Measurements from ENCODE around the gene MTMR2. TPM values are rescaled to one million over a fixed set of nuclear protein-coding genes. Genes with fewer than 3 reads are reported as not detected.

Gene MTMR2
- total RNA-seq, 8 experiments from 2014 or later, result 20.1 to 47.8 (median 38.3) TPM

DNA sequence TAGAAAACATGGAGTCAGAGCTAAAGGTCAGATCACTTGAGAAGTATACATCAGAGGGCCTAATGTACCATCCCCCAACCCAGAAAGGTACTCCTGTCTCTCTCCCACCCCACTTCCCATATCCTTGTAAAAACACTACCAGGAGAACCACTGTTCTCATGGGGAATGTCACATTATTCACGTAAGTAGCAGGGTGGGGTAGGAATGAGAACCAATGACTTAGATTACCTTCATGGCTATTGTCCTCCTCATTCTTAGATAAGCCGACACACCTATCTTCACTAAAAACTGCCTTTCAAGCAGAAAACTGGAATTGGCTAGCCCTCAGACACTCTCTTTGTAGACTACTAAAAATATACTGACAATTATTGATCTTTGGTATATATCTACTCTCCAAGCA lies 70.0 kb downstream of the MTMR2 start:
- no peak for ATAC-seq (replicated peaks in 6 of 8)
- WGBS, 10 experiments, result 49 to 100% (median 89%) methylated on average over 1 to 2 of the region's 2 CpGs; no CpG with 5 or more reads in 3 of the 10 experiments
- Histone ChIP-seq H3K27ac (no peak overlapping the region), H3K4me1 (replicated peaks in 1 of 2) (no peaks in the 10 kb centered on the region), H3K4me3 (no peak overlapping the region)
- in situ Hi-C loops (cut with MboI; ENCODE audit: low pct_unique_long_range_greater_than_20kb in 2 of 9, low sequenced_read_pairs in 9 of 9, unreplicated experiment in 9 of 9), result no loop called here

DNA sequence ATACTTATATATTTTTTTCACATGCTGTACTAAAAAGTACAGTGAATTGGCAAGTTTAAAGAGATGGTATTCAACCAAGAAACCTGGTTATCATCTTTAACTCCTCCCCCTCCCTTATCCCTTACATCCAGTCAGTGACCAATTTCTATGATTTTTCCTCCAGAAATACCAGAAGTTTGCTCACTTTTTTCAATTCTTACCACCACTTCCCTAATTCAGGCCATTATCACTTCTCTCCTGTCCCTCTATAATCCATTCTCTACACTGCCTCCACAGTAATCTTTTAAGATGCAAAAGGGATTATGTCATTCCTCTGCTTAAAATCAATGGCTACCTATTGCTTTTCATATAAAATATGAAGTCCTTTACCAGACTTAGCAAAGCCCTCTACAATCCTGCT lies 70.8 kb downstream of the MTMR2 start:
- ATAC-seq (replicated peaks in 6 of 8), result no peak
- Histone ChIP-seq H3K27ac (no peak overlapping the region), H3K4me1 (replicated peaks in 1 of 2) (no peaks in the 10 kb centered on the region), H3K4me3 (no peak overlapping the region)
- in situ Hi-C loops (cut with MboI; ENCODE audit: low pct_unique_long_range_greater_than_20kb in 2 of 9, low sequenced_read_pairs in 9 of 9, unreplicated experiment in 9 of 9), result no loop called here

DNA sequence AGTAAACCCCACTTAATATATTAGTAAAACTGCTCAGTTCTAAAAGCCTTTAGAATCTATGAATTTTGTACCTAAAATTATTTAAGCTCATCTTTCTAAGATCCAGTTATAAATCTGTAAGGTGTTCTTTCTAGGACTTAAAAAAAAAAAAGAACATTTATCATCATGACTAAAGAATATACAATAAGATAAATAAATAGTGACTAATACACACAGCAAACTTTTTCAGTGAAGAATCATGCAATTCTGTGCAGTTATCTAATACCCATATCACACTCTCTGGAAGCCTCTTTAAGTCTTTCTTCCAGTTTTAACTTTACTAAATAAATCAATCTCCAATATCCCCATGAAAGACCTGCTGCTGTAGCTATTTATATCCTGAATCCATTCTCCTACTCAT lies 73.8 kb downstream of the MTMR2 start:
- no peak overlapping the region for H3K27ac ChIP-seq
- ATAC-seq (replicated peaks in 6 of 8), result no peak
- H3K4me3 ChIP-seq, result no peak overlapping the region
- in situ Hi-C loops (cut with MboI; ENCODE audit: low pct_unique_long_range_greater_than_20kb in 2 of 9, low sequenced_read_pairs in 9 of 9, unreplicated experiment in 9 of 9), result no loop called here
- H3K4me1 ChIP-seq (replicated peaks in 1 of 2), result no peaks in the 10 kb centered on the region

DNA sequence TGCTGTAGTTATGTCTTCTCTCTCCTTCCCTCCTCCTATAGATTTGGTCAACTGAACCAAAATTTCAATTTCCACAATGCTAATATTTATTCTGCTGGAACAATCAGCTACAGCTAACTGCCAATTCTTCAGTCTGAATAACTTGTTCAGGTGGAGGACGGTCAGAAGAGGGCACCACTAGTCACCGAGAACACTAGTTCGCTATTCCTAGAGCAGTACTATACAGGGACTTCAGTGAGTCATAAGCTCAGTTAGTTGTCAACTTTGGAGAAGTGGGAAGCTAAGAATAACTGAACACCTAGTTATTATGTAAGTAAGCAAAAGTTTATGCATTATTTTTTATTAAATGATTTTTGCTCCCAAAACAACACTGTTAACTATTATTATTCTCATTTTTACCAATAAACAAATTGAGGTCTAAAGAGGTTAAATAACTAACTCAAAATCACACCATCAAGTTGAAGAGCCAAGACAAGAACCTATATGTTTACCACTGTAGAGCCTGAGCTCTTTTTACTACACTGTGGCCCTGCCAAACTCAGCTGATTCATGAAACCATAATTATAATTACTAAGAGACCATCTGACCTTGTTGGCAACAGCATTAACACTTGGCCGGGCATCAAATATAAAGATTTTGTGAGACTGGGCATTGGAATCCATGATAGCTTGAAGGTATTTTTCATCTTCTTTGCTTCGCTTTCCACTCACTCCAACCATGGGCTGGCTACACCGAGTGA lies 74.7 kb downstream of the MTMR2 start:
- in situ Hi-C loops (cut with MboI; ENCODE audit: low pct_unique_long_range_greater_than_20kb in 2 of 9, low sequenced_read_pairs in 9 of 9, unreplicated experiment in 9 of 9), result loop anchor here in 3 of 9 experiments (25.0 kb wide), 3 partner anchors 163 to 563 kb away; no protein-coding TSS in a partner anchor
- 39 to 96% (median 84%) methylated on average over 1 to 6 of the region's 6 CpGs for WGBS, 10 experiments
- ATAC-seq (replicated peaks in 6 of 8), result peak in 7 of 8 experiments; percentile 48 to 85 (median 65)
- no peaks in the 10 kb centered on the region for H3K4me1 ChIP-seq (replicated peaks in 1 of 2)
- H3K4me3 ChIP-seq, result no peak overlapping the region
- H3K27ac ChIP-seq, result no peak overlapping the region

DNA sequence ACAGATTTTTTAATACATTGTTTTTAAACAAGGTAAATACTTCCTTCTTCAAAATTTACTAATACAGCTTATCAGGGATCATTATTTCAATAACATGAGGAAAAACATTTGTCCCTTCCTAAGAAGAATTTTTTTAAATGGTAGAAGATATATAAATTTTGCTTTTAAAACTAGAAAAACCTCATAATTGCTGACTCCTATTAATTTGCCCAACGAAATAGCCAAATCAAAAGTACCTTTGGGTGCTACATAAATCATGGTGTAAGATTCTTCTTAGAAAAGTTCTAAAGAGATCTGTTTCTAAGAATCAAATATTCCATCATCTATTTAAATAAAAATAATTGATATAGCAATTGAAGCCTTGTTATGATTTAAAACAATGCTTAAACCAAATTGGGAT lies 78.7 kb downstream of the MTMR2 start:
- Histone ChIP-seq H3K27ac (no peak overlapping the region), H3K4me3 (no peak overlapping the region), H3K4me1 (replicated peaks in 1 of 2) (no peaks in the 10 kb centered on the region)
- in situ Hi-C loops (cut with MboI; ENCODE audit: low pct_unique_long_range_greater_than_20kb in 2 of 9, low sequenced_read_pairs in 9 of 9, unreplicated experiment in 9 of 9), result loop anchor here in 3 of 9 experiments (25.0 kb wide), 3 partner anchors 167 to 567 kb away; no protein-coding TSS in a partner anchor
- 86 to 100% (median 100%) methylated on average over 1 of the region's 1 CpG; no CpG with 5 or more reads in 1 of the 10 experiments for WGBS, 10 experiments
- no peak for ATAC-seq (replicated peaks in 6 of 8)

DNA sequence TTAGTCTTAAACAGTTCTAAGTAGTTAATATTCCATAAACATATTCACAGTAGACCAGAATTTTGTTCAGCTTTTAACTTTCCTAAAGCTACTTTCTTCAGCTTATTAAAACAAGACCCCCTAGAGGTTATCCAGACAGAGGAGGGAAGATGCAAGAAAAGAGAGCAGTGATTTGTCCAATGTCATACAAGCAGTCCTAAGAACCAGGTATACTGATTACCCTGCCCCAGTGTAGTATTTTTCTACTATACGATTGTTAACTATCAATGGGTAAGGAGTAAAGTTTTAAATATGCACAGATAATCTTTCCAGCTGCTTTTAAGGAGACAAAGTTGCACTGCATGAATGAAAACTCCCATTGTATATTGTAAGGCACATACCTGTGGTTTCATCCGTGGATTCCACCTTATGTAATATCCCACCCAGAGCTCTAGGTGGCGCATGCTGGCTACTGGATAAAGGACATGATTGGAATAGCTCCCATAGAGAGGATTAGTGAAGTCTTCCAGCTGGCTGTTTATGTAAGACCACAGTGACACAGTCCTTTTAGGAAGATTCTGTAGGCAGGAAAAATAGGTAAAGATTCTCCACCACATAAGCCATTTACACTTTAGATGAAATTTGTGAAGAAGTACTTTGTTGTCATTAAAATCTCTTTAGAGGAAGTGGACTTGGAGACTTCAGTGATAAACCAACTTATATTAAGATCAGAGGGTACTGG lies 88.0 kb downstream of the MTMR2 start:
- H3K27ac ChIP-seq, result no peak overlapping the region
- H3K4me1 ChIP-seq (replicated peaks in 1 of 2), result no peaks in the 10 kb centered on the region
- WGBS, 10 experiments, result 0 to 80% (median 7%) methylated on average over 1 to 3 of the region's 3 CpGs; no CpG with 5 or more reads in 1 of the 10 experiments
- H3K4me3 ChIP-seq, result no peak overlapping the region
- in situ Hi-C loops (cut with MboI; ENCODE audit: low pct_unique_long_range_greater_than_20kb in 2 of 9, low sequenced_read_pairs in 9 of 9, unreplicated experiment in 9 of 9), result loop anchor here in 3 of 9 experiments (25.0 kb wide), 3 partner anchors 176 to 576 kb away; no protein-coding TSS in a partner anchor
- ATAC-seq (replicated peaks in 6 of 8), result peak; percentile 59 to 96 (median 89)

DNA sequence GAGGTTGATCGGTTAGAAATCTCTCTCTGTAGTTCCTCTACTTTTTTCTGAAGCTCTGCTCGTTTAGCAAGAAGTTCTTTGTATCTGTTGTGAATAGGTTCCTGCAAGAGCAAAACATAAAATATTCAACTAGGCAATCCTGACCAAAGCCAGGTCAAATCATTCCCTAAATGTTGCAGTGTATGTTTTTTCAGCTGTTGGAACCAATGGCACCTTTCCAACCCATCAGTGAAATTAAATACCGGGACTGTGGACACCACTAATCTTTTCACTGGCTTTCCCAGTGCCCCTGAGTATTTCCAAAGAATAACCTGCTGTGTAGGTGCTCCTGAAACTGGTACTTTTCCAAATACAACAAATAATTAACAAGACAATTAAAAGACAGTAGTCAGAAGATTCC lies 88.6 kb downstream of the MTMR2 start:
- WGBS, 10 experiments, result 41 to 94% (median 78%) methylated on average over 1 to 3 of the region's 3 CpGs; no CpG with 5 or more reads in 1 of the 10 experiments
- in situ Hi-C loops (cut with MboI; ENCODE audit: low pct_unique_long_range_greater_than_20kb in 2 of 9, low sequenced_read_pairs in 9 of 9, unreplicated experiment in 9 of 9), result loop anchor here in 3 of 9 experiments (25.0 kb wide), 3 partner anchors 177 to 577 kb away; no protein-coding TSS in a partner anchor
- no peaks in the 10 kb centered on the region for H3K4me1 ChIP-seq (replicated peaks in 1 of 2)
- ATAC-seq (replicated peaks in 6 of 8), result no peak
- H3K27ac ChIP-seq, result no peak overlapping the region
- H3K4me3 ChIP-seq, result no peak overlapping the region

DNA sequence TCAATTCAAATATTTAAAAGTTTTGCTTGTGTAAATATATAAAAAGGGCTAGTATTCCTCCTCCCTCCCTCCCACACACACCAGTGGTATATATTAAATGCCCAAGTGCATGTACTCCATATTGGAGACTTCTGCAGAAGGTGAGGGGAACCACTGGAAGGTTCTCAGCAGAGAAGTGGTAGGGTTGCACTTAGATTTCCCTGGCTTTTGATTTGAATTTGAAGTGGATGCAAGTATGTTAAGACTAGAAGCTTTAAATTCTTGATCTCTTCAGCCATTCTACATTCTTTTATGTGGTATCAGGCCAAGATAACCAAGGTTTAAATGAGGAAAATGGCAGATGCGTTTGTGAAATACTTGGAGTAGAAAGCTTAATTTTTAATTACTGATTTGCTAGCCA lies 90.5 kb downstream of the MTMR2 start:
- Histone ChIP-seq H3K4me1 (replicated peaks in 1 of 2) (no peaks in the 10 kb centered on the region), H3K27ac (no peak overlapping the region), H3K4me3 (no peak overlapping the region)
- WGBS, 10 experiments, result 33 to 100% (median 80%) methylated on average over 1 of the region's 1 CpG; no CpG with 5 or more reads in 4 of the 10 experiments
- in situ Hi-C loops (cut with MboI; ENCODE audit: low pct_unique_long_range_greater_than_20kb in 2 of 9, low sequenced_read_pairs in 9 of 9, unreplicated experiment in 9 of 9), result loop anchor here in 3 of 9 experiments (25.0 kb wide), 3 partner anchors 179 to 579 kb away; no protein-coding TSS in a partner anchor
- no peak for ATAC-seq (replicated peaks in 6 of 8)

DNA sequence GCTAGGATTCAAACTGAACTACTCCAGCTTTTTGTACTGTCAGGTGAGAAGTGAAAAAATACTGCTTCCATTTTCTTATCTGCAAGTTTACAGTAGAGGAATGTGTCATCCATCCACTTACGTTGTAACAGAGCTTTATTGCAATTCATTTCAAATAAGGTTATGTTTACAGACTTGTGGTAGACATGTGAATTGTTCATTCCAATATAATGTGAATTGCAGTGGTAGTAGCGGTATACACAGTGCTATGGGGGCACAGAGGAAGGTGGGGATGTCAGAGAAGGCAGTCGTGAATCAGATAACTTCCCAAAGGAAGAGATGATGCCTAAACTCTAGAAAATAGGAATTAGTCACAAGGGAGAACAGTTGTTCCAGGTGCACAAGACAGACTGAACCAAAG lies 91.1 kb downstream of the MTMR2 start:
- in situ Hi-C loops (cut with MboI; ENCODE audit: low pct_unique_long_range_greater_than_20kb in 2 of 9, low sequenced_read_pairs in 9 of 9, unreplicated experiment in 9 of 9), result loop anchor here in 3 of 9 experiments (25.0 kb wide), 3 partner anchors 180 to 580 kb away; no protein-coding TSS in a partner anchor
- Histone ChIP-seq H3K27ac (no peak overlapping the region), H3K4me3 (no peak overlapping the region), H3K4me1 (replicated peaks in 1 of 2) (no peaks in the 10 kb centered on the region)
- 43 to 100% (median 83%) methylated on average over 1 to 3 of the region's 3 CpGs; no CpG with 5 or more reads in 1 of the 10 experiments for WGBS, 10 experiments
- no peak for ATAC-seq (replicated peaks in 6 of 8)

DNA sequence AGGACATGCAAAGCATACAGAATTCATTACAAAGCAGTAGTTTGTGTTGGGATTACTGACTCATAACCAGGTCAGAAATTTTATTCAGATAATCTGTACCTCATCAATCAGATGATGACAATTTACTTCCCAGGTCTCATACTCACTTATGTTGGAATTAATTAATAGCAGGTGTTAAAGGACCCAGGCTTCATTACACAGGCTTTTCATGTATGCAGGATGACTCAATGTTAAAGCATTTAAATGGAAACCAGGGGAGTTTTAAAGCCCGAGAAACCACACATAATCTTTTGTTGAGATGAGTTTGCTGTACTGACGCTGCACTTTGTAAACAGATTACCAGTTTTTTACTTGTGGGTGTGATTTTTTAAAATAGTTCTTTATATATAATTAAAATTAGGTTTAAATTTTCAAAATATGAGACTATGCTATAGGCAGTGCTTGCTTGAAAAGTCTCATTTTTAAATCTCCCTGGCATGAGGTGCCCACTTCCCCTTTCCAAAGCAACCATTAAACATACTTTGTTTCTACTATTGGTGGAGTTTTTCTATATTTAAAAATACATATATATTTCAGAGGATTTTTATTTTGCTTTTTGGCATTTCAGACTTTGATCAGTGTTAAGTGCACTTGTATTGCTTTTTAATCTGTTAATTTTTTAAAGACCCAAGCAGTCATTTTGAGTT lies 92.6 kb downstream of the MTMR2 start:
- ATAC-seq (replicated peaks in 6 of 8), result peak in 7 of 8 experiments; percentile 23 to 81 (median 69)
- H3K27ac ChIP-seq, result no peak overlapping the region
- H3K4me3 ChIP-seq, result no peak overlapping the region
- no peaks in the 10 kb centered on the region for H3K4me1 ChIP-seq (replicated peaks in 1 of 2)
- in situ Hi-C loops (cut with MboI; ENCODE audit: low pct_unique_long_range_greater_than_20kb in 2 of 9, low sequenced_read_pairs in 9 of 9, unreplicated experiment in 9 of 9), result loop anchor here in 3 of 9 experiments (25.0 kb wide), 3 partner anchors 181 to 581 kb away; no protein-coding TSS in a partner anchor
- WGBS, 10 experiments, result 0 to 84% (median 23%) methylated on average over 1 to 2 of the region's 2 CpGs; no CpG with 5 or more reads in 2 of the 10 experiments

DNA sequence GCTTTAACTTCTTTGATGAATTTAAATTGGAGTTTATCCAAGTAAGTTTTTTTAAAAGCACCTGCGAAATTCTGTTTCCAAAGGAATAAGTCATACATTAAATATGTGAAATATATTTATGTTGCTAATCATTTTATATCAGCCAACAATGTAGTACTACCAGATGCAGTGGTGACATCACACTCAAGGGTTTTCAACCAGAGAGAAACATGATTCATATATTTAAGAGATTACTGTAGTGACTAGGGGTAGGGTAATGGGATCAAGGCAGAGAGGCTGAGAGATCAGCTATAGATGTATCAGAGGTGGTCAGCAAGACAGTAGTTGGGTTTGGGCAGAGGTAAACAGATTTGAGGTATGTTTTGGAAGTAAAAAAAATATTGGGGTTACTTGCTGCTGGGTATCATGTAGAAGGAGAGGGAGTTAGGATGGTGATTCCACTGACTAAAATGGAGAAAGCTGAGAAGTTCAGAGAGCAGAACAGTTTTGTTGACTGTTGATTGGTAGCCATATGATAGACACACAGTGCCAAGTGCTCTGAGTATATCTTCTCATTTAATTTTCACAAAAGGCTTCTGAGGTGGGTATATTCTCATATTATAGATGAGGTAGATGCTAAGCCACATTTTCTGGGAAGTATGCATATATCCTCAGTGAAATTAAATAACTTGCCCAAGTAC lies 94.2 kb downstream of the MTMR2 start:
- no peaks in the 10 kb centered on the region for H3K4me1 ChIP-seq (replicated peaks in 1 of 2)
- ATAC-seq (replicated peaks in 6 of 8), result peak in 1 of 8 experiments; percentile 19
- in situ Hi-C loops (cut with MboI; ENCODE audit: low pct_unique_long_range_greater_than_20kb in 2 of 9, low sequenced_read_pairs in 9 of 9, unreplicated experiment in 9 of 9), result loop anchor here in 3 of 9 experiments (25.0 kb wide), 3 partner anchors 183 to 583 kb away; no protein-coding TSS in a partner anchor
- WGBS, 10 experiments, result 55 to 100% (median 86%) methylated on average over 1 of the region's 1 CpG; no CpG with 5 or more reads in 1 of the 10 experiments
- H3K27ac ChIP-seq, result no peak overlapping the region
- H3K4me3 ChIP-seq, result no peak overlapping the region

DNA sequence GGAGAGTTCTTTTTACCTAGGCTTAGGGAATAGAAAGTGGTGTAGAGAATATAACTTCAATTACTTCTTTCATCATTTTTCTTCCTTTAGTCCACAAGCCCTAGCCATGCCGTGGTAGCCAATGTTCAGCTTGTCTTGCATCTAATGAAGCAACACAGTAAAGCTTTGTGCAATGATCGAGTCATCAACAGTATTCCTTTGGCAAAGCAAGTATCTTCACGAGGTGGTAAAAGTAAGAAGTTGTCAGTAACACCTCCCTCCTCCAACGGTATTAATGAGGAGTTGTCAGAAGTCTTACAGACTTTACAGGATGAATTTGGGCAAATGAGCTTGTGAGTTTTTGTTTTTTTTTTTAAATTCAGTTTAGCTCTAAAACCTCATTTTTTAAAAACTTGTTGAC lies 96.2 kb downstream of the MTMR2 start:
- WGBS, 10 experiments, result 63 to 100% (median 93%) methylated on average over 2 to 4 of the region's 4 CpGs; no CpG with 5 or more reads in 1 of the 10 experiments
- Histone ChIP-seq H3K4me3 (no peak overlapping the region), H3K4me1 (replicated peaks in 1 of 2) (no peaks in the 10 kb centered on the region), H3K27ac (no peak overlapping the region)
- in situ Hi-C loops (cut with MboI; ENCODE audit: low pct_unique_long_range_greater_than_20kb in 2 of 9, low sequenced_read_pairs in 9 of 9, unreplicated experiment in 9 of 9), result loop anchor here in 3 of 9 experiments (25.0 kb wide), 3 partner anchors 185 to 585 kb away; no protein-coding TSS in a partner anchor
- ATAC-seq (replicated peaks in 6 of 8), result no peak

Data from motor neuron (in vitro differentiated cells).